Mesodermal cell (in vitro differentiated cells): Measurements from ENCODE around the gene OR52N1. TPM values are rescaled to one million over a fixed set of nuclear protein-coding genes. Genes with fewer than 3 reads are reported as not detected.

Experiments used
- H3K27ac ChIP-seq: 2 replicates; pipeline ENCODE4 v1.7.0; 2013; ENCODE audit warnings: mild to moderate bottlenecking, low read depth, low read length, moderate library complexity; ENCODE audit not compliant: severe bottlenecking
- H3K36me3 ChIP-seq: 2 replicates; pipeline ENCODE4 v1.7.1; 2013; ENCODE audit warnings: mild to moderate bottlenecking, low read length, moderate library complexity; ENCODE audit not compliant: control insufficient read depth, insufficient read depth
- H3K4me1 ChIP-seq: one replicate; pipeline ENCODE4 v1.7.1; 2013; ENCODE audit warnings: mild to moderate bottlenecking, low read length; ENCODE audit not compliant: insufficient read depth, control insufficient read depth, poor library complexity, severe bottlenecking
- H3K4me3 ChIP-seq: 2 replicates; pipeline ENCODE4 v1.7.0; 2013; ENCODE audit warnings: low read length, control low read depth, mild to moderate bottlenecking; ENCODE audit not compliant: insufficient read depth, poor library complexity, severe bottlenecking; ENCODE audit errors: extremely low read depth
- H3K9me3 ChIP-seq: 2 replicates; pipeline ENCODE4 v1.7.1; 2013; ENCODE audit warnings: mild to moderate bottlenecking, low read length, moderate library complexity; ENCODE audit not compliant: control insufficient read depth
- WGBS, 2 experiments: methylation state at CpG; one replicate each; pipeline ENCODE4 v1.1.5; 2013; ENCODE audit warnings: missing lambda C conversion rate in 2 of 2; ENCODE audit not compliant: insufficient coverage in 2 of 2; 5-methylcytosine and 5-hydroxymethylcytosine counted together
- polyA plus RNA-seq, 2 experiments: library from polyadenylated mRNA; stranded (reverse); fragments of 50-300 nt; gene quantifications; one replicate each; pipeline ENCODE4 v1.2.3, GENCODE V29; 2013

Gene OR52N1
- polyA plus RNA-seq (2013, experiment 1 of 2): not detected
- polyA plus RNA-seq (2013, experiment 2 of 2): not detected

DNA sequence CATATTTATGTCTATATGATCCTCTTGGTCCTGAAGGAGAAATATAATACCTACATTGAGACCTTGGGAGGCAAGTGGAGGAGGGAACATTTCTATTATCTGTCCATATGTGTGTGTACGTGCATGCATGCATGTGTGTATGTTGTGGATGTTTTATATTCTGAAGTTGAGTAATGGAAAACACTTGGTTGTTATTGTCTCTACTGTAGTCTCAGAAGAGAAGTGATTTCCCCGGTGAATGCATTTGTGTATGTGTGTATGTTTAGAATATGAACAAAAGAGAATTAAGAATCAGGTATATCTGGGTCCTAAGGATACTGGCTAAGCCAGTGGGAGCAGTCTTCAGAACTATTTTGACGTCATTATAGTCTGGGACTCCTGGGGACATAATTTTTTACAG is at the start of gene OR52N1:
TSS of gene OR52N1 (minus strand) at position 101 of the 400 bp plus-strand sequence. CDS start 2,449 bp downstream, outside the sequence.
- Histone ChIP-seq H3K4me3 (no peak within 1 kb of the TSS), H3K36me3 (no peaks in the 10 kb centered on the region), H3K9me3 (no peaks in the 10 kb centered on the region), H3K27ac (no peak within 1 kb of the TSS), H3K4me1 (no peaks in the 10 kb centered on the region)
- 78 to 84% methylated on average over 3 of the region's 3 CpGs for WGBS, 2 experiments

DNA sequence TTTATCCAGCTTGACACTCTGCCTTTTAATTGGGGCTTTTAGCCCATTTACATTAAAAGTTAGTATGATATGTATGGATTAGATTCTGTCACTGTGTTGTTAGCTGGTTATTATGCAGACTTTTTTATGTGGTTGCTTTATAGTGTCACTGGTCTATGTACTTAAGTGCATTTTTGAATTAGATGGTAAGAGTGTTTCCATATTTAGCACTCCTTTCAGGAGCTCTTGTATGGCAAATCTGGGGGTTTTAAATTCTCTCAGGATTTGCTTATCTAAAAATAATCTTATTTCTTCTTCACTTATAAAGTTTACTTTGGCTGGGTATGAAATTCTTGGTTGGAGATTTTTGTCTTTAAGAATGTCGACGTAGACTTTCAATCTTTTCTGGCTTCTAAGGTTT is 46.6 kb upstream of the OR52N1 start:
- no peaks in the 10 kb centered on the region for H3K9me3 ChIP-seq
- H3K4me1 ChIP-seq: no peaks in the 10 kb centered on the region
- no CpG with 5 or more reads among the region's 2 CpGs for WGBS, 2 experiments
- no peaks in the 10 kb centered on the region for H3K36me3 ChIP-seq
- no peak overlapping the region for H3K27ac ChIP-seq
- no peak overlapping the region for H3K4me3 ChIP-seq

DNA sequence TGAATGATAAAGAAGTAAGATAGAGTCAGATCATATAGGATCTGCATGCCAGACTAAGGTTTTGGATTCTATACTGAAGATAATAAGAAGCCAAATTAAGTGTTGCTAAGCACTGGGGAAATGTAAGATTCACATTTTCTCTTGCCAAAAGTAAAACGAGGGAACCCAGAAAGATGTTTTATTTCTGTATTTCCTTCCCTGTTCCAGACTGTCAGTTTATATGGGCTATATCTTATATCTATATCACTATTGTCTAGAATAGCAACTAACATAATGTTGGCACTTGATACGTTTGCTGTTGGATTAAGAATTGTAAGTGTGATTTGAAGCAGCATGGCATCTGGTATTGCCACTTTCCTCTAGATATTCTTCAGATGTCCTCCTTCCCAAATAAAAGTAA is 42.4 kb upstream of the OR52N1 start:
- WGBS, 2 experiments: no CpG with 5 or more reads among the region's 2 CpGs
- Histone ChIP-seq H3K4me3 (no peak overlapping the region), H3K36me3 (no peaks in the 10 kb centered on the region), H3K9me3 (no peaks in the 10 kb centered on the region), H3K27ac (no peak overlapping the region), H3K4me1 (no peaks in the 10 kb centered on the region)

DNA sequence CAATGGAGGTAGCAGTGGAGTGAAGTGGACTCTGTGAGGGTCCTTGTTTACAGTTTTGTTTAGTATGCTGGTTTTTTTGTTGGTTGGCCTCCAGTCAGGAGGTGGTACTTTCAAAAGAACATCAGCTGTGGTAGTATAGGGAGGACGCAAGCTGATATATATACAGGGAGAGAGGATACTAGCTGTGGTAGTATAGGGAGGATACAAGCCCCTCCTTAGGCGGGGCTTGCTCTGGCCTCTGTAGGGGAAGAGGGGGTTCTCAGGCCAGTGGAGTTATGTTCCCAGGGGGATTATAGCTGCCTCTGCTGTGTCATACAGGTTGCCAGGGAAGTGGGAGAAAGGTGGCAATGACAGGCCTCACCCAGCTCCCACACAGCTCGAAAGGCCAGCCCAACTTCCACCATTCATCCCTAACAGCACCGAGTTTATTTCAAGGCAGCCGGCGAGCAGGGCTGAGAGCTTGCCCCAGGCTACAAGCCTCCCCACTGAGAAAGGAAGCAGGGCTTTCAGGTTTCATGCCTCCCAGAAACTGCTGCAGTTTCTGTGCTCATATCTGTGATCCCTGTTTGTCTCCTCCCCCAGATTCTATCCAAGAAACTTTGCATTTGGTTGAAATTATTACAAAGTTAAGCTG is 40.2 kb upstream of the OR52N1 start:
- no peak overlapping the region for H3K27ac ChIP-seq
- WGBS, 2 experiments: 42 to 100% methylated on average over 1 to 5 of the region's 6 CpGs
- no peaks in the 10 kb centered on the region for H3K36me3 ChIP-seq
- H3K4me1 ChIP-seq: no peaks in the 10 kb centered on the region
- H3K4me3 ChIP-seq: no peak overlapping the region
- H3K9me3 ChIP-seq: no peaks in the 10 kb centered on the region

DNA sequence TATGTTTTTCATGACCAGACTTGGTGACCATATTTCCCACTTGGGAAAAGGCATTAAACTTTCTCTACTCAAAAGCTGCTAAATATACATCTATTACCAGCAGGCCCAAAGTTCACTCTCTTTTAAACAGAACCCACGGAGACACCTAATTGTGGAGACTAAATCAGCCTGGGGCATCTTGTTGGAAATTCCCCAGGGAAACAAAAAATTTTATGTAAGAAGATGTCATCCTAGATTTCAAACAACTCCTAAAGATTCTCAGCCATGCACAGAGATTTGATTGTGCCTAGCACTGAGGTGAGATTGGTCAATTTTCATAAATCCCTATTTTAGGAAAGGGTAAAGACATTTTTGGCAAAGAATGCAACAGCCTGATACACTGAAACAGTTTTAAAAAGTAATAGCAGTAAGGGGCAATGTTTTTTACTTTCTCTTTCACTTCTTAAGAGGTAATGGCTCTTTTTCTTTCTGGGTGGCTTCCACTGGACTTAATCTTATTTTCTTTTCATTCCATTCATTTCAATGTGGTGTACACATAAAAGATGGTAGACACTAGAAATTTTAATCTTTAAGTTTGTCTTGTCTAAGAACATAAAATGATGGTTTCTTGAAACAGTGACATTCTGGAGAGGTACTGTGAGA is 27.3 kb upstream of the OR52N1 start:
- Histone ChIP-seq H3K9me3 (no peaks in the 10 kb centered on the region), H3K27ac (no peak overlapping the region), H3K4me3 (no peak overlapping the region), H3K4me1 (no peaks in the 10 kb centered on the region), H3K36me3 (no peaks in the 10 kb centered on the region)
- no CpG with 5 or more reads among the region's 1 CpG for WGBS, 2 experiments

DNA sequence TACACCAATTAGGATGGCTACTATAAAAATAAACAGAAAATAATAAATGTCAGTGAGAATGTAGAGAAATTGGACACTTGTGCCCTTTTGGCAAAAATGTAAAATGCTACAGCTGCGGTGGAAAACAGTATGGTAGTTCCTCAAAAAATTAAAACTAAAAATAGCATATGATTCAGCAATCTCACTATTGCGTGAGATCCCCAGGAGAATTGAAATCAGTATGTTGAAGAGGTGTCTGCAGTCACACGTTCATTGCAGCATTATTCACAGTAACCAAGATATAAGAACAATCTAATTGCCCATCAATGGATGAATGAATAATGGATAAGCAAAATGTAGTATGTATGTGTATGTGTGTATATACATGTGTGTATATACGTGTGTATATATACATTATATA is 24.5 kb upstream of the OR52N1 start:
- Histone ChIP-seq H3K9me3 (no peaks in the 10 kb centered on the region), H3K36me3 (no peaks in the 10 kb centered on the region), H3K4me3 (no peak overlapping the region), H3K4me1 (no peaks in the 10 kb centered on the region), H3K27ac (no peak overlapping the region)
- WGBS, 2 experiments: no CpG with 5 or more reads among the region's 4 CpGs

DNA sequence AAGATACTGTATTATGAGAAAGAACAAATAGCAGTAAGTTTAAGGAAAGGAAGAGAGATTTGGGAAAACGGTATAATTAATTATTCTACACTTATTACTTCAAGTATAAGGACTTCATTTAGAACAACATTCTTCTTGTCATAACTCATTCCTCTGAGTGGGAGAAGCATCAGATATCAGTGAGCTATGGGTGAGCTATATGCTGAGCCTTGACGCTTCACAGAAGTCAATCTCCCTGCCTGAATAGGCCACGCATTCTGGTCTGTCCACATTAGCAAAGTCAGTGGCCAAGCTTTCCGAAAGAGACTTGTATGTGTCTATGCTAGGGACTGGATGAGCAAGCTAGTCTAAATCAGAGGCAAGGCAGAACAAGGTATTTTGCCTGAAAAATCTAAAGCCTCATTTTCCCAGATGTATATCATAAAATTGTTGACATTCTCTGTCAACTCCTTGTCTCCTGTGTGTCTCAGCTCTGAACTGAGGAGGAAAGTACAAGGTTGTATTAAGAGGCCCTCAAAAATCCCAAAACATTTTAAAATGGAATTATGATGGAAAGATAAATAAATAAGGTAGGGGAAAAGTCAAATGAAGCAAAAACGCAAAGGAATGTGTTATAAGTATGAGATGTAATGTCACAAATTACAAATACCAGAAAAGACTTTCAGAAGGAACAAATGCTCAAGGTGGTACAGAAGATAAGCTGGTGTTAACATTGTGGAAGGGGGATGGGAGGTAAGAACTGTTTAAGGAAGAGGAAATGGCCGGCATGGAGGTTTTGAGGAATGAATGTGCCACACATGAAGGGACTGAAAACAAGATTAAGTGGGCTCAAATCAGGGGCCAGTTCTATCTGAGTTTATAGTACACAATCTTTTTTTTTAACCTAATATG is 19.1 kb upstream of the OR52N1 start:
- no peaks in the 10 kb centered on the region for H3K9me3 ChIP-seq
- no peaks in the 10 kb centered on the region for H3K36me3 ChIP-seq
- no peak overlapping the region for H3K4me3 ChIP-seq
- no peaks in the 10 kb centered on the region for H3K4me1 ChIP-seq
- 90 to 91% methylated on average over 2 to 4 of the region's 6 CpGs for WGBS, 2 experiments
- no peak overlapping the region for H3K27ac ChIP-seq

DNA sequence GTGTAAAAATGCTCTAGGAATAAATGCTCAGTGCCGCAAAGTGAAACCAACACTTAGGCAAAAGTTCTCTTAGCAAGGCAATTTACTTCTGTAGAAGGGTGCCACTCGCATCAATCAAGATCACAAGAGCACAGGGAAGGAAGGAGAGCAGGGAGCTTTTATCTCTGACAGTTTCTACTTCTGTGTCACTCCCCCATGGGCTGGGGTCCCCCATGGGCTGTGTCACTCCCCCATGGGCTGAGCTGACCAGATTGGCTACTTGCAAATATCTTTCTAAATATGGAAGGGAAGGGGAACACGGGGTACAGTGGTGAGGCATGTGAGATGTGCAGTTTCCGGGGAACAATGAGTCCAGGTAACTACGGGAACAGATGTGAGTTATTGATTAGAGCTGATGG is 18.1 kb upstream of the OR52N1 start:
- Histone ChIP-seq H3K4me1 (no peaks in the 10 kb centered on the region), H3K36me3 (no peaks in the 10 kb centered on the region)

DNA sequence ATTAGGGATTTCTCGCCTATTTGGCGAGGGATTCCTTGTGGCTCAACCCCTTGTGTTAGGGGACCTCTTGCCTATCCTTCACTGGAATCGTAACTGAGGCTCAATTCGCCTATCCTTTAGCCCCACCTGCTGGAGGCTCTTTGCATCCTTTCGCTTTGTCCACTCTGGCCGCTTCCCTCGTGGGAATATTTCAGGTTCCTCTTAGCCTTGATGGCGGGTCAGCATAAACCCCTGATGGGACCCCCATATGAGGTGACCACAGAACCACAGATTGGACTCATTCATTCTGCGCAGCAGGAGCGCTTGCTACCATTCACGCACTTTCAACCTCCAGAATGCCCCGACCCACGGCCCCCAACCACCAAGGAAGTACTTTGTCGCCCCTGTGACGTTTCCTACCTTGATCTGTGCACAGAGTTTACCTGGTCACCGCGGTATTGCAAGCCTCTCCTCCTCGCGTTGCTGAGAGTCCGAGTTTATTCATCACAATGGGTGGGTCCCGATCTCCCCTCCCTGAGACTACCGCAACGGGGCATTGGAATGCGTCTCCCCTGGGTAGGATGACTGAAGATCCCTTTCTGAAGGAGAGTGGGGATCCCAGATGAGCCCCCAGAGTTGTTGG is 17.5 kb upstream of the OR52N1 start, which contains the start of gene OR52N2:
TSS of gene OR52N2 (plus strand) at position 425 of the 622 bp plus-strand sequence. CDS start 11,412 bp downstream, outside the sequence.
- Histone ChIP-seq H3K27ac (no peak within 1 kb of the TSS), H3K4me3 (no peak within 1 kb of the TSS), H3K36me3 (no peaks in the 10 kb centered on the region), H3K9me3 (no peaks in the 10 kb centered on the region), H3K4me1 (no peaks in the 10 kb centered on the region)
- 68 to 69% methylated on average over 22 of the region's 24 CpGs for WGBS, 2 experiments

More for the DNA sequence above, 18.1 kb upstream of the OR52N1 start:
- WGBS, 2 experiments: 90 to 92% methylated on average over 4 to 5 of the region's 5 CpGs
- no peak overlapping the region for H3K27ac ChIP-seq
- H3K9me3 ChIP-seq: no peaks in the 10 kb centered on the region
- no peak overlapping the region for H3K4me3 ChIP-seq

DNA sequence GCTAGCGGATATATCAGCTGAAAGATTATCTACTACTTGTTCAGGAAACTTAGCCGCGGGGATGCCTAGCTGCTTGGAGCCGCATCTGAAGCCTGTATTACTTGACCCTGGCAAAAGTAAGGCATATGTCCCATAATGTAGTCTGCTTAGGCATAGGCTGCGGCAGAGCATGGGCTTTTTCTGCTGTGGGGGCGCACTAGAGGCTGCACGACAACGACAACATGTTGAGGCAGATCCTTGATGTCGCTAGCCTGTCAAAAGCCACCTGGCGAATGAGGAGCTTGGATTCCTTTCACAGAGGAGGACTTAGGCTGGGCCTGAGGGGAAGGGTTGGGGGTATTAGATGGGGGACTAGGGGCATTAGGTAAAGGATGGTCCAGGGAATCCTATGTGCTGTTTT is 16.5 kb upstream of the OR52N1 start:
- Histone ChIP-seq H3K36me3 (no peaks in the 10 kb centered on the region), H3K9me3 (no peaks in the 10 kb centered on the region), H3K27ac (no peak overlapping the region), H3K4me3 (no peak overlapping the region), H3K4me1 (no peaks in the 10 kb centered on the region)
- WGBS, 2 experiments: 73 to 82% methylated on average over 9 to 10 of the region's 10 CpGs
